Measurements from ENCODE around the gene EIF2B5.

DNA sequence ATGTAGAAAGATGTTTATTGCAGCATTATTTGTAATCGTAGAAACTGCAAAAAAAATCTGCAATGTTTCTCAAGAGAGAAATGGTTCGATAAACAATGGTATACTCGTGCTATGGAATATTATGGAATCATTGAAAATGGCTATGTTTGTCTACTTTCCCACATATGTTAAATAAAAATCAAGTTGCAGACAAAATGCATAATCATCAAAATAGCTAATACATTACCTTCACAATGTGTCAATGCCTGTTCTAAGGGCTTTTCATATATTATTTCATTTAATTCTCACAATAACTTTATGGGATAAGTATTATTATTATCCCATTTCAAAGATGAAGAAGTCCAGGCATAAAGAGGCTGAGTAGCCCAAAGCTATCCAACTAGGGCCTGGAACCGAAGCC lies 2.2 kb upstream of the EIF2B5 start:
- TF ChIP-seq, protein P1, sequence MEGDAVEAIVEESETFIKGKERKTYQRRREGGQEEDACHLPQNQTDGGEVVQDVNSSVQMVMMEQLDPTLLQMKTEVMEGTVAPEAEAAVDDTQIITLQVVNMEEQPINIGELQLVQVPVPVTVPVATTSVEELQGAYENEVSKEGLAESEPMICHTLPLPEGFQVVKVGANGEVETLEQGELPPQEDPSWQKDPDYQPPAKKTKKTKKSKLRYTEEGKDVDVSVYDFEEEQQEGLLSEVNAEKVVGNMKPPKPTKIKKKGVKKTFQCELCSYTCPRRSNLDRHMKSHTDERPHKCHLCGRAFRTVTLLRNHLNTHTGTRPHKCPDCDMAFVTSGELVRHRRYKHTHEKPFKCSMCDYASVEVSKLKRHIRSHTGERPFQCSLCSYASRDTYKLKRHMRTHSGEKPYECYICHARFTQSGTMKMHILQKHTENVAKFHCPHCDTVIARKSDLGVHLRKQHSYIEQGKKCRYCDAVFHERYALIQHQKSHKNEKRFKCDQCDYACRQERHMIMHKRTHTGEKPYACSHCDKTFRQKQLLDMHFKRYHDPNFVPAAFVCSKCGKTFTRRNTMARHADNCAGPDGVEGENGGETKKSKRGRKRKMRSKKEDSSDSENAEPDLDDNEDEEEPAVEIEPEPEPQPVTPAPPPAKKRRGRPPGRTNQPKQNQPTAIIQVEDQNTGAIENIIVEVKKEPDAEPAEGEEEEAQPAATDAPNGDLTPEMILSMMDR (IDR thresholded peaks at IDR 0.05) = no peak
- no peak for TF ChIP-seq POLR2A (IDR thresholded peaks at IDR 0.05)

Measured in testis (tissue), 2 donors.